Inferior parietal cortex (tissue), 1 donor: ENCODE results near the gene ATP7B.
A peak's percentile ranks its signal among the peaks of the same experiment; 100 is the strongest.
"Not testable (repeated sequence)": the region's sequence is repeated elsewhere in the genome, so short reads cannot be mapped to it uniquely, and the experiment has no call there.

Experiments used
- DNase-seq: peaks from one replicate; pipeline ENCODE4 v3.0.0-alpha.2; 2016; ENCODE audit errors: extremely low spot score

The ATP7B gene

GRCh38 chr13:52006523-52007245 is 4.6 kb downstream of the ATP7B start:
- no peak for DNase-seq

GRCh38 chr13:52005841-52006522 is 5.3 kb downstream of the ATP7B start:
- DNase-seq, result no peak

GRCh38 chr13:52004511-52005170 is 6.6 kb downstream of the ATP7B start:
- no peak for DNase-seq

GRCh38 chr13:52003541-52003940 is 7.7 kb downstream of the ATP7B start:
- no peak for DNase-seq

GRCh38 chr13:52002361-52002760 is 8.9 kb downstream of the ATP7B start:
- no peak for DNase-seq

GRCh38 chr13:52001120-52001731 is 10.0 kb downstream of the ATP7B start:
- DNase-seq, result peak; percentile 50

- DNase-seq, result no peak
Measured at GRCh38 chr13:51999921-52000320, 11.3 kb downstream of the ATP7B start.

GRCh38 chr13:51999510-51999911 is 11.7 kb downstream of the ATP7B start:
- no peak for DNase-seq

GRCh38 chr13:51998723-51999509 is 12.3 kb downstream of the ATP7B start:
- DNase-seq, result no peak

GRCh38 chr13:51997641-51998330 is 13.5 kb downstream of the ATP7B start:
- no peak for DNase-seq

GRCh38 chr13:51997186-51997585 is 14.1 kb downstream of the ATP7B start:
- no peak for DNase-seq

- DNase-seq, result no peak
Measured at GRCh38 chr13:51996641-51997040, 14.6 kb downstream of the ATP7B start.

- peak; percentile 53 for DNase-seq
Measured at GRCh38 chr13:51995677-51996551, 15.3 kb downstream of the ATP7B start.

- DNase-seq, result no peak
Measured at GRCh38 chr13:51993713-51994112, 17.5 kb downstream of the ATP7B start.

GRCh38 chr13:51988988-51989618 is 22.1 kb downstream of the ATP7B start:
- no peak for DNase-seq

- DNase-seq, result not testable (repeated sequence)
Measured at GRCh38 chr13:51984904-51985303, 26.3 kb downstream of the ATP7B start.

- not testable (repeated sequence) for DNase-seq
Measured at GRCh38 chr13:51983292-51983691, 28.0 kb downstream of the ATP7B start.

GRCh38 chr13:51981355-51981754 is 29.9 kb downstream of the ATP7B start:
- DNase-seq, result no peak

GRCh38 chr13:51980908-51981307 is 30.3 kb downstream of the ATP7B start:
- no peak for DNase-seq
